ENCODE measurements around the gene TTC23.

Gene TTC23

GRCh38 chr15:99249270-99249841 is at the start of gene TTC23:
Gene TTC23, minus strand, starts transcription at chr15:99249581. Its CDS starts 20,869 bp downstream, at chr15:99228712.
- no peak for DNase-seq (ENCODE audit: low read depth in 2 of 2)

GRCh38 chr15:99296386-99296785 is 47.0 kb upstream of the TTC23 start:
- no peak for DNase-seq (ENCODE audit: low read depth in 2 of 2)

GRCh38 chr15:99295840-99296239 is 46.5 kb upstream of the TTC23 start:
- DNase-seq (ENCODE audit: low read depth in 2 of 2): no peak

GRCh38 chr15:99291643-99292042 is 42.3 kb upstream of the TTC23 start:
- no peak for DNase-seq (ENCODE audit: low read depth in 2 of 2)

GRCh38 chr15:99283717-99284116 is 34.3 kb upstream of the TTC23 start:
- no peak for DNase-seq (ENCODE audit: low read depth in 2 of 2)

GRCh38 chr15:99282586-99282985 is 33.2 kb upstream of the TTC23 start:
- DNase-seq (ENCODE audit: low read depth in 2 of 2): no peak

- DNase-seq (ENCODE audit: low read depth in 2 of 2): no peak
Measured at GRCh38 chr15:99282121-99282520, 32.7 kb upstream of the TTC23 start.

GRCh38 chr15:99279827-99280226 is 30.4 kb upstream of the TTC23 start:
- no peak for DNase-seq (ENCODE audit: low read depth in 2 of 2)

GRCh38 chr15:99279290-99279689 is 29.9 kb upstream of the TTC23 start:
- DNase-seq (ENCODE audit: low read depth in 2 of 2): no peak

- no peak for DNase-seq (ENCODE audit: low read depth in 2 of 2)
Measured at GRCh38 chr15:99275525-99276128, 26.2 kb upstream of the TTC23 start.

- no peak for DNase-seq (ENCODE audit: low read depth in 2 of 2)
Measured at GRCh38 chr15:99275061-99275460, 25.7 kb upstream of the TTC23 start.

GRCh38 chr15:99273801-99274200 is 24.4 kb upstream of the TTC23 start:
- no peak for DNase-seq (ENCODE audit: low read depth in 2 of 2)

GRCh38 chr15:99268431-99268830 is 19.1 kb upstream of the TTC23 start:
- no peak for DNase-seq (ENCODE audit: low read depth in 2 of 2)

- no peak for DNase-seq (ENCODE audit: low read depth in 2 of 2)
Measured at GRCh38 chr15:99267957-99268356, 18.6 kb upstream of the TTC23 start.

- no peak for DNase-seq (ENCODE audit: low read depth in 2 of 2)
Measured at GRCh38 chr15:99265541-99266070, 16.2 kb upstream of the TTC23 start.

GRCh38 chr15:99264125-99264524 is 14.7 kb upstream of the TTC23 start:
- no peak for DNase-seq (ENCODE audit: low read depth in 2 of 2)

GRCh38 chr15:99257107-99257750 is 7.8 kb upstream of the TTC23 start:
- no peak for DNase-seq (ENCODE audit: low read depth in 2 of 2)

- DNase-seq (ENCODE audit: low read depth in 2 of 2): no peak
Measured at GRCh38 chr15:99253381-99254090, 4.2 kb upstream of the TTC23 start.

GRCh38 chr15:99252326-99252725 is 2.9 kb upstream of the TTC23 start:
- DNase-seq (ENCODE audit: low read depth in 2 of 2): no peak

- peak; percentile 93 to 94 for DNase-seq (ENCODE audit: low read depth in 2 of 2)
Measured at GRCh38 chr15:99250857-99251841, 1.8 kb upstream of the TTC23 start, which contains the start of gene LRRC28. Gene LRRC28, plus strand, starts transcription at chr15:99251481. Its CDS starts 4,477 bp downstream, at chr15:99255958.

- DNase-seq (ENCODE audit: low read depth in 2 of 2): no peak
Measured at GRCh38 chr15:99250494-99250856, 1.1 kb upstream of the TTC23 start.

All from stimulated activated CD4-positive, alpha-beta T cell treated with anti-CD3 and anti-CD28 coated beads, Interleukin-4, amount 100 ng/mL, for 48 hours (primary cell).